GM10266 (cell line): ENCODE data around the gene FIGNL1.

ENCODE experiments used
- DNase-seq: peaks from one replicate; pipeline ENCODE4 v3.0.0; 2012; ENCODE audit errors: extremely low spot score
- TF ChIP-seq, protein P1 (sequence below): IDR thresholded peaks from 2 replicates; pipeline ENCODE4 v1.5.1; 2012; ENCODE audit warnings: mild to moderate bottlenecking, low read depth; ENCODE audit not compliant: control insufficient read depth, insufficient read depth; ENCODE audit errors: missing control alignments

FIGNL1 gene

DNA sequence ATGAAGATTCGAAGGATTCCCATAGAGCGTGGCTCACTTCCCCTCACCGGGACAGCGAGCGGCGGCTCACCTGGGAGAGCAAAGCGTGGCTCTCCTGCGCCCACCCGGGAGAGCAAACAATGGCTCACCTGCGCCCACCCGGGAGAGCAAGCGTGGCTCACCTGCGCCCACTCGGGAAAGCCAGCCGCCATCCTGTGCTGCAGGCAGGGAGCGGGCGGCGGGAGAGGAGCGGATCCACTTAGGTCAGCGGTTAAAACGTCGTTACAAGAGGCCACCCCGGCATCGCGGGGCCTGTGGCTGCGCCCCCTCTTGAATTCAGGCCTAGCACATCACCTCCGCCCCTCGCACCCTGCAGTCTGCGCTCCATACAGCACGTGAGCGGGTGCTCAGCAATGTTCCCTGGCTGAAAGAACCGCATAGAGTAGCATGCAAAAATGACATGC lies 461 bp upstream of the FIGNL1 start:
- TF ChIP-seq, protein P1, sequence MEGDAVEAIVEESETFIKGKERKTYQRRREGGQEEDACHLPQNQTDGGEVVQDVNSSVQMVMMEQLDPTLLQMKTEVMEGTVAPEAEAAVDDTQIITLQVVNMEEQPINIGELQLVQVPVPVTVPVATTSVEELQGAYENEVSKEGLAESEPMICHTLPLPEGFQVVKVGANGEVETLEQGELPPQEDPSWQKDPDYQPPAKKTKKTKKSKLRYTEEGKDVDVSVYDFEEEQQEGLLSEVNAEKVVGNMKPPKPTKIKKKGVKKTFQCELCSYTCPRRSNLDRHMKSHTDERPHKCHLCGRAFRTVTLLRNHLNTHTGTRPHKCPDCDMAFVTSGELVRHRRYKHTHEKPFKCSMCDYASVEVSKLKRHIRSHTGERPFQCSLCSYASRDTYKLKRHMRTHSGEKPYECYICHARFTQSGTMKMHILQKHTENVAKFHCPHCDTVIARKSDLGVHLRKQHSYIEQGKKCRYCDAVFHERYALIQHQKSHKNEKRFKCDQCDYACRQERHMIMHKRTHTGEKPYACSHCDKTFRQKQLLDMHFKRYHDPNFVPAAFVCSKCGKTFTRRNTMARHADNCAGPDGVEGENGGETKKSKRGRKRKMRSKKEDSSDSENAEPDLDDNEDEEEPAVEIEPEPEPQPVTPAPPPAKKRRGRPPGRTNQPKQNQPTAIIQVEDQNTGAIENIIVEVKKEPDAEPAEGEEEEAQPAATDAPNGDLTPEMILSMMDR = no peak
- DNase-seq = peak; percentile 42

GRCh38 chr7:50449501-50449880 lies 659 bp downstream of the FIGNL1 start:
- DNase-seq = no peak
- TF ChIP-seq, protein P1 = no peak

- DNase-seq = peak; percentile 51
- TF ChIP-seq, protein P1 = no peak
These were observed 1.3 kb downstream of the FIGNL1 start for GRCh38 chr7:50448823-50449222.

GRCh38 chr7:50446542-50446960 lies 3.6 kb downstream of the FIGNL1 start:
- TF ChIP-seq, protein P1 = no peak
- no peak for DNase-seq

DNA sequence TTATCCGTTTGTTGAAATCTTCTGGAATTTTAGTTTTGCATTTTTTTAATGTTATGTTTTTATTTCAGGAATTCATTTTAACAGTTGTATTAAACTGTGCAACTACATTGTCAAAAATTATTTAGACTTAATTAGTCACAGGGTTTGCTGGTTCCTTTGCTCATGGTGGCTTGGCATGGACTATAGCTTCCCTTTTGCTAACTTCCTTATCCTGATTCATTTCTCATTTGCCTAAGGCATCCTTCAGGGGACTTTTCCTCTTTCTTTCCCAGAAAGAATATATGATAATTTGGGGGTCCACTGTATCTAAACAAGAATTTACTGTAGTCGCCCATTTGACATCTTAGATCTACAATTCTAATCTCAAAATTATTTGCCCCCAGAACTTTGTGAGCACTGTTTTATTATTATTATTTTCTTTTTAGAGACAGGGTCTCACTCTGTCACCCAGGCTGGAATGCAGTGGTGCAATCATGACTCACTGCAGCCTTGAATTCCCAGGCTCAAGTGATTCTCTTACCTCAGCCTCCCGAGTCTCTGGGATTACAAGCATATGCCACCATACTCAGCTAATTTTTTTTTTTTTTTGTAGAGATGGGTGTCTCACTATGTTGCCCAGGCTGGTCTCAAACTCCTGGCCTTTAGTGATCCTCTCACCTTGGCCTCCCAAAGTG lies 13.9 kb downstream of the FIGNL1 start:
- no peak for DNase-seq
- TF ChIP-seq, protein P1 = no peak

DNA sequence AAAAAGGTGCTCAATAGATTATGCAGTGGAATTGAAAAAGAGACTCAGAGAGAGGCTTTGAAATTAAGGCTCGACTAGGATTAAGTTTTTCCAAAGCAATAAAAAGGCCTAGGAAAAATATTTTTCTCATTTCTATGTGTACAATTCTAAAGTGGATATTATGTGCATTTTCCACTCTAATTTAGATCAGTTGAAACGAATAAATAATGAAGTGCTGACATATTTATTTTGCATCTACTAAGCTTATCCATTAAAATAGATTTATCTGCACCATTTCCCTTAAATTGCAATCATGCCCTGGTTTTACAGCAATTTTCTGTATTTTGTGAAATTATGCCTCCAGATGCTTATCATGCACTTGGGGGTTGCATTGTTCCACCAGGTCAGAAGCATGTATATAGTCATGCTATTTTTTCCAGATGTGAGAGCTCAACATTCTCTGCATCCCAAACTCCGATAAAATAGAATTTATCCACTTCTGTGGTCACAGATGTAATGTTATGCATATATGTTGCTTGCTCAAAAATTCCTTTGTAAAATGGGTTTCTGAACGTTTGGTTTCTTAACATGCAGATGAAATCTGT lies 18.3 kb downstream of the FIGNL1 start:
- no peak for DNase-seq
- TF ChIP-seq, protein P1 = no peak

GRCh38 chr7:50431316-50431715 lies 18.8 kb downstream of the FIGNL1 start:
- TF ChIP-seq, protein P1 = no peak
- no peak for DNase-seq
